NT2/D1 (cell line): Measurements from ENCODE around the gene KCND3.

Experiments
- SUZ12 ChIP-seq: IDR thresholded peaks from 2 replicates; pipeline ENCODE4 v1.6.1; 2011; ENCODE audit not compliant: insufficient read length, insufficient read depth; ENCODE audit errors: extremely low read depth
- YY1 ChIP-seq: IDR thresholded peaks from 2 replicates; pipeline ENCODE4 v1.6.1; 2011; ENCODE audit not compliant: insufficient read length, insufficient read depth

GRCh38 chr1:111747282-111747734 is 242.2 kb downstream of the KCND3 start:
- TF ChIP-seq YY1 (no peak), SUZ12 (no peak)
